Measurements from ENCODE around the gene C1orf35.

Gene C1orf35

GRCh38 chr1:228062812-228063211, 40.3 kb downstream of the C1orf35 start:
- peak; percentile 56 for DNase-seq

GRCh38 chr1:228062085-228062791, 40.9 kb downstream of the C1orf35 start:
- DNase-seq, result peak; percentile 50

GRCh38 chr1:228061411-228062084, 41.6 kb downstream of the C1orf35 start:
- DNase-seq, result no peak

GRCh38 chr1:228060458-228061190, 42.5 kb downstream of the C1orf35 start:
- DNase-seq, result peak; percentile 82

GRCh38 chr1:228059634-228060457, 43.3 kb downstream of the C1orf35 start:
- DNase-seq, result peak; percentile 99

- no peak for DNase-seq
Observed at GRCh38 chr1:228058949-228059633, 44.0 kb downstream of the C1orf35 start.

- no peak for DNase-seq
Observed at GRCh38 chr1:228058172-228058948, 44.8 kb downstream of the C1orf35 start.

All from islet precursor cell (in vitro differentiated cells).